Karpas-422 (cell line): ENCODE data around the gene KIF19. TPM values are rescaled to one million over a fixed set of nuclear protein-coding genes. Genes with fewer than 3 reads are reported as not detected.

Source experiments
- DNase-seq: peaks from one replicate; pipeline ENCODE4 v3.0.0-alpha.2; 2015
- H2AFZ ChIP-seq: fragments of 200-600 bp; sonication (generic); 2 replicates; pipeline ENCODE4 v1.6.1; 2014; ENCODE audit warnings: antibody characterized with exemption, low read length, mixed read lengths
- H3K27ac ChIP-seq: fragments of 200-600 bp; sonication (generic); 2 replicates; pipeline ENCODE4 v1.5.1; 2014; ENCODE audit warnings: mild to moderate bottlenecking, low read length, moderate library complexity
- H3K27me3 ChIP-seq: fragments of 200-600 bp; sonication (generic); 2 replicates; pipeline ENCODE4 v1.6.1; 2014; ENCODE audit warnings: low read length, mixed read lengths
- H3K36me3 ChIP-seq: fragments of 200-600 bp; sonication (generic); 2 replicates; pipeline ENCODE4 v1.6.1; 2014; ENCODE audit warnings: low read length, mixed read lengths; ENCODE audit not compliant: insufficient read depth
- H3K4me1 ChIP-seq: fragments of 200-600 bp; sonication (generic); 2 replicates; pipeline ENCODE4 v1.6.1; 2014; ENCODE audit warnings: mild to moderate bottlenecking, low read length, mixed read lengths
- H3K4me2 ChIP-seq: fragments of 200-600 bp; sonication (generic); 2 replicates; pipeline ENCODE4 v1.6.1; 2014; ENCODE audit warnings: low read length, low read depth, mild to moderate bottlenecking; ENCODE audit not compliant: poor library complexity, severe bottlenecking
- H3K4me3 ChIP-seq: fragments of 200-600 bp; sonication (generic); 2 replicates; pipeline ENCODE4 v1.5.1; 2014; ENCODE audit warnings: mild to moderate bottlenecking, antibody characterized with exemption, low read length, mixed read lengths
- H3K79me2 ChIP-seq: fragments of 200-600 bp; sonication (generic); 2 replicates; pipeline ENCODE4 v1.6.1; 2014; ENCODE audit warnings: mild to moderate bottlenecking, low read length, mixed read lengths
- H3K9ac ChIP-seq: fragments of 200-600 bp; sonication (generic); 2 replicates; pipeline ENCODE4 v1.6.0; 2014; ENCODE audit warnings: low read length
- H3K9me2 ChIP-seq: fragments of 200-600 bp; sonication (generic), shearing (Covaris generic); replicated peaks from 2 replicates; pipeline ENCODE4 v1.6.0; 2014; ENCODE audit warnings: mild to moderate bottlenecking, low read length, moderate library complexity; ENCODE audit not compliant: insufficient read depth
- H3K9me3 ChIP-seq: fragments of 300-700, 200-600 bp; sonication (generic); 2 replicates; pipeline ENCODE4 v1.6.1; 2014; ENCODE audit warnings: low read length, mixed read lengths
- H4K20me1 ChIP-seq: fragments of 200-600 bp; sonication (generic); 2 replicates; pipeline ENCODE4 v1.6.1; 2014; ENCODE audit warnings: mild to moderate bottlenecking, antibody characterized with exemption, low read length, low read depth; ENCODE audit not compliant: insufficient read depth
- total RNA-seq: library from RNA; depleted of rRNA; stranded (reverse); fragments of >200 nt; shearing (Covaris generic); gene quantifications from 2 replicates; pipeline ENCODE4 v1.2.3, GENCODE V29; 2014; ENCODE audit warnings: low replicate concordance

The KIF19 gene
- total RNA-seq, 1 experiment from 2014 or later: not detected

GRCh38 chr17:74296548-74296936, 29.5 kb upstream of the KIF19 start:
- no peaks in the 10 kb centered on the region for H3K9me2 ChIP-seq
- H3K27me3 ChIP-seq: no peaks in the 10 kb centered on the region
- no peak overlapping the region for H3K4me3 ChIP-seq
- no peaks in the 10 kb centered on the region for H3K9me3 ChIP-seq
- H3K27ac ChIP-seq: no peak overlapping the region
- no peaks in the 10 kb centered on the region for H4K20me1 ChIP-seq
- H3K4me2 ChIP-seq: no peak overlapping the region
- DNase-seq: peak; percentile 57
- H3K9ac ChIP-seq: no peak overlapping the region
- no peaks in the 10 kb centered on the region for H3K4me1 ChIP-seq
- H3K36me3 ChIP-seq: no peaks in the 10 kb centered on the region
- H2AFZ ChIP-seq: no peak overlapping the region
- no peaks in the 10 kb centered on the region for H3K79me2 ChIP-seq

GRCh38 chr17:74297941-74298340, 28.1 kb upstream of the KIF19 start:
- H3K27ac ChIP-seq: no peak overlapping the region
- H3K9ac ChIP-seq: no peak overlapping the region
- H3K4me1 ChIP-seq: no peaks in the 10 kb centered on the region
- H3K9me3 ChIP-seq: no peaks in the 10 kb centered on the region
- no peaks in the 10 kb centered on the region for H3K36me3 ChIP-seq
- no peak for DNase-seq
- H3K4me2 ChIP-seq: no peak overlapping the region
- no peak overlapping the region for H3K4me3 ChIP-seq
- H3K79me2 ChIP-seq: no peaks in the 10 kb centered on the region
- H2AFZ ChIP-seq: no peak overlapping the region
- no peaks in the 10 kb centered on the region for H3K9me2 ChIP-seq
- no peaks in the 10 kb centered on the region for H4K20me1 ChIP-seq
- no peaks in the 10 kb centered on the region for H3K27me3 ChIP-seq

GRCh38 chr17:74298778-74299177, 27.2 kb upstream of the KIF19 start:
- no peak overlapping the region for H3K9ac ChIP-seq
- no peak overlapping the region for H3K4me3 ChIP-seq
- H3K9me2 ChIP-seq: no peaks in the 10 kb centered on the region
- no peaks in the 10 kb centered on the region for H3K36me3 ChIP-seq
- H4K20me1 ChIP-seq: no peaks in the 10 kb centered on the region
- H3K79me2 ChIP-seq: no peaks in the 10 kb centered on the region
- no peak overlapping the region for H2AFZ ChIP-seq
- H3K4me1 ChIP-seq: no peaks in the 10 kb centered on the region
- no peak overlapping the region for H3K4me2 ChIP-seq
- H3K27ac ChIP-seq: no peak overlapping the region
- no peaks in the 10 kb centered on the region for H3K9me3 ChIP-seq
- H3K27me3 ChIP-seq: no peaks in the 10 kb centered on the region
- no peak for DNase-seq

- Histone ChIP-seq H3K4me2 (no peak overlapping the region), H3K4me3 (no peak overlapping the region), H3K36me3 (no peaks in the 10 kb centered on the region), H3K27ac (no peak overlapping the region), H4K20me1 (no peaks in the 10 kb centered on the region), H3K79me2 (no peaks in the 10 kb centered on the region), H2AFZ (no peak overlapping the region), H3K27me3 (no peaks in the 10 kb centered on the region), H3K4me1 (no peaks in the 10 kb centered on the region), H3K9me2 (no peaks in the 10 kb centered on the region), H3K9ac (no peak overlapping the region), H3K9me3 (no peaks in the 10 kb centered on the region)
- no peak for DNase-seq
These were observed 26.6 kb upstream of the KIF19 start for GRCh38 chr17:74299226-74300009.

- Histone ChIP-seq H4K20me1 (no peaks in the 10 kb centered on the region), H3K9ac (no peak overlapping the region), H3K79me2 (no peaks in the 10 kb centered on the region), H3K27ac (no peak overlapping the region), H3K36me3 (no peaks in the 10 kb centered on the region), H3K4me2 (no peak overlapping the region), H3K9me2 (no peaks in the 10 kb centered on the region), H2AFZ (no peak overlapping the region), H3K4me3 (no peak overlapping the region), H3K4me1 (no peaks in the 10 kb centered on the region), H3K9me3 (no peaks in the 10 kb centered on the region), H3K27me3 (no peaks in the 10 kb centered on the region)
- no peak for DNase-seq
These were observed 22.7 kb upstream of the KIF19 start for GRCh38 chr17:74303305-74303704.

GRCh38 chr17:74304184-74304583, 21.8 kb upstream of the KIF19 start:
- Histone ChIP-seq H3K27me3 (no peaks in the 10 kb centered on the region), H3K4me3 (no peak overlapping the region), H3K36me3 (no peaks in the 10 kb centered on the region), H3K79me2 (no peaks in the 10 kb centered on the region), H3K4me2 (no peak overlapping the region), H2AFZ (no peak overlapping the region), H3K27ac (no peak overlapping the region), H4K20me1 (no peaks in the 10 kb centered on the region), H3K9me3 (no peaks in the 10 kb centered on the region), H3K9me2 (no peaks in the 10 kb centered on the region), H3K9ac (no peak overlapping the region), H3K4me1 (no peaks in the 10 kb centered on the region)
- no peak for DNase-seq

- peak; percentile 46 for DNase-seq
- Histone ChIP-seq H3K4me1 (no peaks in the 10 kb centered on the region), H3K27ac (no peak overlapping the region), H4K20me1 (no peaks in the 10 kb centered on the region), H2AFZ (no peak overlapping the region), H3K4me3 (no peak overlapping the region), H3K9ac (no peak overlapping the region), H3K4me2 (no peak overlapping the region), H3K27me3 (no peaks in the 10 kb centered on the region), H3K79me2 (no peaks in the 10 kb centered on the region), H3K36me3 (no peaks in the 10 kb centered on the region), H3K9me2 (no peaks in the 10 kb centered on the region), H3K9me3 (no peaks in the 10 kb centered on the region)
These were observed 20.0 kb upstream of the KIF19 start for GRCh38 chr17:74305865-74306654.

- no peak overlapping the region for H3K27ac ChIP-seq
- no peaks in the 10 kb centered on the region for H3K9me3 ChIP-seq
- no peaks in the 10 kb centered on the region for H3K9me2 ChIP-seq
- H2AFZ ChIP-seq: no peak overlapping the region
- DNase-seq: no peak
- no peaks in the 10 kb centered on the region for H3K36me3 ChIP-seq
- no peaks in the 10 kb centered on the region for H3K79me2 ChIP-seq
- H3K4me2 ChIP-seq: no peak overlapping the region
- H3K27me3 ChIP-seq: no peaks in the 10 kb centered on the region
- H3K9ac ChIP-seq: no peak overlapping the region
- H4K20me1 ChIP-seq: no peaks in the 10 kb centered on the region
- no peaks in the 10 kb centered on the region for H3K4me1 ChIP-seq
- H3K4me3 ChIP-seq: no peak overlapping the region
These were observed 17.8 kb upstream of the KIF19 start for GRCh38 chr17:74307984-74308773.
